ENCODE data around the gene DTHD1.

The DTHD1 gene

GRCh38 chr4:36281384-36282106, at the start of gene DTHD1:
Gene DTHD1 (plus strand): TSS chr4:36281616. CDS start chr4:36281759, 143 bp downstream.
- no peak for DNase-seq
- peaks cover 14% of the 10 kb centered on the region for H3K36me3 Mint-ChIP-seq
- no peak within 1 kb of the TSS for H3K27ac Mint-ChIP-seq
- CTCF ChIA-PET, result interaction anchor here (0.7 to 1.7 kb wide), 3 partner anchors 13 to 119 kb away, joined by 3 to 5 read pairs (median 4); no protein-coding TSS in a partner anchor
- H3K4me1 Mint-ChIP-seq, result peaks cover 49% of the 10 kb centered on the region
- H3K9me3 Mint-ChIP-seq, result peaks cover 9% of the 10 kb centered on the region
- H3K4me3 Mint-ChIP-seq, result no peak within 1 kb of the TSS
- H3K27me3 Mint-ChIP-seq, result peaks cover 3% of the 10 kb centered on the region

- Mint-ChIP-seq H3K4me1 (peaks cover 26% of the 10 kb centered on the region), H3K36me3 (peaks cover 63% of the 10 kb centered on the region), H3K27ac (no peak overlapping the region), H3K9me3 (peaks cover 30% of the 10 kb centered on the region), H3K4me3 (no peak overlapping the region), H3K27me3 (no peaks in the 10 kb centered on the region)
- CTCF ChIA-PET, result interaction anchor here (1.3 kb wide), 1 partner anchor 17 kb away, joined by 3 read pairs; no protein-coding TSS in a partner anchor
- no peak for DNase-seq
Measured at GRCh38 chr4:36233567-36234266, 47.7 kb upstream of the DTHD1 start.

- no peak overlapping the region for H3K27ac Mint-ChIP-seq
Measured at GRCh38 chr4:36235306-36235705, 46.1 kb upstream of the DTHD1 start.

GRCh38 chr4:36236159-36236558, 45.3 kb upstream of the DTHD1 start:
- DNase-seq, result no peak
- CTCF ChIA-PET, result no interaction called here
- H3K4me1 Mint-ChIP-seq, result peaks cover 44% of the 10 kb centered on the region
- H3K4me3 Mint-ChIP-seq, result no peak overlapping the region
- H3K27ac Mint-ChIP-seq, result no peak overlapping the region
- no peaks in the 10 kb centered on the region for H3K27me3 Mint-ChIP-seq
- peaks cover 77% of the 10 kb centered on the region for H3K36me3 Mint-ChIP-seq
- peaks cover 33% of the 10 kb centered on the region for H3K9me3 Mint-ChIP-seq

More at GRCh38 chr4:36235306-36235705, 46.1 kb upstream of the DTHD1 start:
- CTCF ChIA-PET, result no interaction called here
- no peak for DNase-seq
- Mint-ChIP-seq H3K4me1 (peaks cover 35% of the 10 kb centered on the region), H3K27me3 (no peaks in the 10 kb centered on the region), H3K9me3 (peaks cover 33% of the 10 kb centered on the region), H3K36me3 (peaks cover 78% of the 10 kb centered on the region), H3K4me3 (no peak overlapping the region)

- DNase-seq, result no peak
- CTCF ChIA-PET, result no interaction called here
- peaks cover 30% of the 10 kb centered on the region for H3K9me3 Mint-ChIP-seq
- peak overlapping the region; percentile 6 for H3K27ac Mint-ChIP-seq
- H3K36me3 Mint-ChIP-seq, result peaks cover 73% of the 10 kb centered on the region
- peaks cover 53% of the 10 kb centered on the region for H3K4me1 Mint-ChIP-seq
- no peak overlapping the region for H3K4me3 Mint-ChIP-seq
- no peaks in the 10 kb centered on the region for H3K27me3 Mint-ChIP-seq
Measured at GRCh38 chr4:36237366-36238313, 43.8 kb upstream of the DTHD1 start.

- Mint-ChIP-seq H3K27me3 (peaks cover 12% of the 10 kb centered on the region), H3K9me3 (peaks cover 16% of the 10 kb centered on the region), H3K4me3 (peak overlapping the region; percentile 85), H3K4me1 (peaks cover 58% of the 10 kb centered on the region), H3K27ac (peak overlapping the region; percentile 88), H3K36me3 (peaks cover 44% of the 10 kb centered on the region)
- CTCF ChIA-PET, result interaction anchor here (0.8 to 1.3 kb wide), 3 partner anchors 10 to 44 kb away, joined by 3 to 4 read pairs (median 3); no protein-coding TSS in a partner anchor
- DNase-seq, result no peak
Measured at GRCh38 chr4:36241771-36242170, 39.6 kb upstream of the DTHD1 start.

GRCh38 chr4:36242629-36243354, 38.6 kb upstream of the DTHD1 start:
- H3K9me3 Mint-ChIP-seq, result peaks cover 11% of the 10 kb centered on the region
- H3K4me1 Mint-ChIP-seq, result peaks cover 55% of the 10 kb centered on the region
- peaks cover 23% of the 10 kb centered on the region for H3K27me3 Mint-ChIP-seq
- H3K4me3 Mint-ChIP-seq, result peak overlapping the region; percentile 85
- CTCF ChIA-PET, result interaction anchor here (0.7 to 2.8 kb wide), 11 partner anchors 9 to 157 kb away, joined by 3 to 18 read pairs (median 3); no protein-coding TSS in a partner anchor
- H3K27ac Mint-ChIP-seq, result peak overlapping the region; percentile 88
- no peak for DNase-seq
- peaks cover 33% of the 10 kb centered on the region for H3K36me3 Mint-ChIP-seq

- CTCF ChIA-PET, result interaction anchor here (0.7 to 2.8 kb wide), 11 partner anchors 10 to 157 kb away, joined by 3 to 18 read pairs (median 3); no protein-coding TSS in a partner anchor
- Mint-ChIP-seq H3K4me1 (peaks cover 48% of the 10 kb centered on the region), H3K4me3 (peak overlapping the region; percentile 85), H3K9me3 (peaks cover 3% of the 10 kb centered on the region), H3K27ac (peak overlapping the region; percentile 88), H3K36me3 (peaks cover 25% of the 10 kb centered on the region), H3K27me3 (peaks cover 29% of the 10 kb centered on the region)
- DNase-seq, result peak; percentile 64
Measured at GRCh38 chr4:36243355-36244256, 37.8 kb upstream of the DTHD1 start.

GRCh38 chr4:36244257-36245082, 36.9 kb upstream of the DTHD1 start, which contains the start of gene ARAP2:
Gene ARAP2 (minus strand): TSS chr4:36244514. CDS start chr4:36229486, 15,028 bp downstream.
- CTCF ChIA-PET, result interaction anchor here (0.6 to 2.8 kb wide), 14 partner anchors 9 to 156 kb away, joined by 3 to 18 read pairs (median 4); no protein-coding TSS in a partner anchor

GRCh38 chr4:36249610-36250009, 31.8 kb upstream of the DTHD1 start:
- no peak overlapping the region for H3K4me3 Mint-ChIP-seq
- no peaks in the 10 kb centered on the region for H3K36me3 Mint-ChIP-seq
- CTCF ChIA-PET, result interaction anchor here (0.7 kb wide), 1 partner anchor 9 kb away, joined by 4 read pairs; no protein-coding TSS in a partner anchor
- peaks cover 30% of the 10 kb centered on the region for H3K27me3 Mint-ChIP-seq
- DNase-seq, result no peak
- H3K9me3 Mint-ChIP-seq, result no peaks in the 10 kb centered on the region
- H3K27ac Mint-ChIP-seq, result no peak overlapping the region
- H3K4me1 Mint-ChIP-seq, result peaks cover 24% of the 10 kb centered on the region

More at GRCh38 chr4:36244257-36245082, 36.9 kb upstream of the DTHD1 start, which contains the start of gene ARAP2:
- Mint-ChIP-seq H3K27me3 (peaks cover 30% of the 10 kb centered on the region), H3K4me1 (peaks cover 42% of the 10 kb centered on the region), H3K27ac (peak within 1 kb of the TSS; percentile 93), H3K36me3 (peaks cover 17% of the 10 kb centered on the region), H3K9me3 (peaks cover under 1% of the 10 kb centered on the region), H3K4me3 (peak within 1 kb of the TSS; percentile 85)
- DNase-seq, result peak; percentile 75

GRCh38 chr4:36251983-36252382, 29.4 kb upstream of the DTHD1 start:
- Mint-ChIP-seq H3K4me1 (peaks cover 34% of the 10 kb centered on the region), H3K4me3 (no peak overlapping the region), H3K27ac (no peak overlapping the region), H3K27me3 (peaks cover 15% of the 10 kb centered on the region), H3K9me3 (no peaks in the 10 kb centered on the region), H3K36me3 (no peaks in the 10 kb centered on the region)
- CTCF ChIA-PET, result interaction anchor here (0.9 to 5.6 kb wide), 6 partner anchors 8 to 148 kb away, joined by 3 to 56 read pairs (median 5); partner anchors contain the start of gene ARAP2
- no peak for DNase-seq

All from activated naive CD4-positive, alpha-beta T cell treated with anti-CD3 and anti-CD28 coated beads, Interleukin-2, amount 10 ng/mL, durations not matched to agents 7 days and 5 days (primary cell).